OCI-LY7 (cell line): Measurements from ENCODE around the gene RBM20.

Experiments used
- CTCF ChIP-seq: fragments of 200-600 bp; sonication (generic); conservative IDR thresholded peaks from 2 replicates; pipeline ENCODE4 v1.5.1; 2014; ENCODE audit warnings: mild to moderate bottlenecking, antibody characterized with exemption, low read length, moderate library complexity, mixed read lengths
- EZH2phosphoT487 ChIP-seq: fragments of 200-600 bp; sonication (generic); IDR thresholded peaks from 2 replicates; pipeline ENCODE4 v1.6.1; 2018; ENCODE audit warnings: low read depth, borderline replicate concordance, mild to moderate bottlenecking, mixed run types, antibody characterized with exemption, low read length, moderate library complexity, mixed read lengths

- no peak for TF ChIP-seq CTCF
- TF ChIP-seq EZH2phosphoT487, result no peak
Observed at GRCh38 chr10:110881905-110882304, 237.8 kb downstream of the RBM20 start.
